Stimulated activated CD4-positive, alpha-beta T cell treated with anti-CD3 and anti-CD28 coated beads, Interleukin-1b, Interleukin-23, amount 100 ng/mL, for 48 hours (primary cell): Measurements from ENCODE around the gene SPATA20.

Source experiments
- DNase-seq: peaks from one replicate; pipeline ENCODE4 v3.0.0-alpha.2; 2020

Gene SPATA20

GRCh38 chr17:50540560-50541401, 6.2 kb upstream of the SPATA20 start:
- DNase-seq = no peak

GRCh38 chr17:50541402-50541715, 5.6 kb upstream of the SPATA20 start:
- DNase-seq = no peak

GRCh38 chr17:50541716-50542688, 5.0 kb upstream of the SPATA20 start:
- peak; percentile 79 for DNase-seq

GRCh38 chr17:50542795-50543774, 3.9 kb upstream of the SPATA20 start:
- no peak for DNase-seq

GRCh38 chr17:50544516-50544915, 2.5 kb upstream of the SPATA20 start:
- DNase-seq = no peak

GRCh38 chr17:50545311-50545710, 1.7 kb upstream of the SPATA20 start:
- no peak for DNase-seq

- no peak for DNase-seq
Measured at GRCh38 chr17:50546701-50547034, 306 bp upstream of the SPATA20 start.

- no peak for DNase-seq
Measured at GRCh38 chr17:50547736-50548083, 736 bp downstream of the SPATA20 start.

GRCh38 chr17:50548831-50549230, 1.9 kb downstream of the SPATA20 start:
- DNase-seq = no peak

- no peak for DNase-seq
Measured at GRCh38 chr17:50549256-50549941, 2.4 kb downstream of the SPATA20 start.

GRCh38 chr17:50549969-50550368, 3.0 kb downstream of the SPATA20 start:
- DNase-seq = no peak

- DNase-seq = no peak
Measured at GRCh38 chr17:50550661-50551432, 3.9 kb downstream of the SPATA20 start.

- no peak for DNase-seq
Measured at GRCh38 chr17:50551433-50551815, 4.5 kb downstream of the SPATA20 start.

GRCh38 chr17:50551884-50552283, 4.9 kb downstream of the SPATA20 start:
- DNase-seq = no peak

GRCh38 chr17:50554201-50554600, 7.2 kb downstream of the SPATA20 start:
- DNase-seq = no peak

GRCh38 chr17:50556803-50557202, 9.8 kb downstream of the SPATA20 start:
- DNase-seq = no peak

GRCh38 chr17:50557630-50558029, 10.7 kb downstream of the SPATA20 start:
- no peak for DNase-seq

GRCh38 chr17:50558091-50558490, 11.1 kb downstream of the SPATA20 start:
- DNase-seq = no peak

- DNase-seq = no peak
Measured at GRCh38 chr17:50558581-50558940, 11.6 kb downstream of the SPATA20 start.

GRCh38 chr17:50558941-50559614, 12.1 kb downstream of the SPATA20 start:
- DNase-seq = peak; percentile 22

GRCh38 chr17:50559674-50560184, 12.8 kb downstream of the SPATA20 start:
- DNase-seq = peak; percentile 41
